Smooth muscle cell of the brain vasculature (primary cell): Measurements from ENCODE around the gene CAMK2A.

Experiments used
- DNase-seq: peaks from one replicate; pipeline ENCODE4 v3.0.0-alpha.2; 2012; ENCODE audit warnings: low read depth, low spot score

The CAMK2A gene

DNA sequence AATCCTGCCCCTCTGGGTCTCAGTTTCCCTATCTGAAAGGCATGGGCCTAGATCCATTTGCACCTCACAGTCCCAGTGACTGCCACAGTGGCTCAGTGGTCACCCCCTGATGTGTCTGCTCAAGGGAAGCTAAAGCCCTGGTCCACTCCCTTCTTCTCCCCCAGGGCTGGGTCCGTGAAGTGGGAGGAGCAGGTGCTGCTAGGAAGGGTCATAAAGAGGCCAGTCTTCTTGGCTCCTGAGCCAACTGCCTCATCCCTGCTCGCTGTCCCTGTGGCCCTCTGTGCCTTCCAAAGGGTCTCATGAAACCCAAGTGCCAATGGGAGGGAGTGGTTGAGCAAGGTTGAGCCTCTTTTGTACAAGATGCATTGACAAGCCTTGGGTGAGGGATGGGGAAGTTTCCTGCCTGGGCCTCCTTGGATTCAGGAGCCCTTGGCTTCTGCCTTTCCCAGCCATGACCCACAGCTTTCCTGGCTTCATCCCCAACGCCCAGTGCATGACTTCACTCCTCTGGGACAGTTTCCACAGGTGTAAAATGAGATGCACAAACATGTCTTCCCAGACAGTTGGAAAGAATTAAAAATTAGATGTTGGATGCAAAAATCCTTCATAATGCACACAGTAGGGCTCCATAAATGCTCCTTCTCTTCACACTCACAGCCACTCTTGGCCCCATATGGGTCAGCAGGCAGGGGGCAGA is 101.3 kb downstream of the CAMK2A start:
- DNase-seq, result no peak

DNA sequence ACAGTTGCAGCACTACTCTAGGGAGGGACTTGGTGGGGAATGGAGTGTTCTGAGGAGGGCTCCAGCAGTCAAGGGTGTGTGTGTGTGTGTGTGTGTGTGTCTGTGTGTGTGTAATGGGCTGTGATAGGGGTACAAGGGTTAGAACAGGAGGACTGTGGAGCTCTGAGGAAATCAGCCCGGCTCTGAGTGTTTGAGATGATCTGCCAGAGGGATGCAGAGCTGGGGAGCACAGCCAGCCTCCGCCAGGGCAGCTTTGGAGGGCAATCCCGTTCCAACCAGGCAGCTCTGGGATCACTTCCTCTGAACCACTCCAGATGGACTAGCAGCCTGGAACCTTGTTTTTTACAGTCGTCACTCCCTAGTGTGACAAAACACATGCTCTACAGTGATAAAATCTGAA is 102.7 kb downstream of the CAMK2A start:
- no peak for DNase-seq

DNA sequence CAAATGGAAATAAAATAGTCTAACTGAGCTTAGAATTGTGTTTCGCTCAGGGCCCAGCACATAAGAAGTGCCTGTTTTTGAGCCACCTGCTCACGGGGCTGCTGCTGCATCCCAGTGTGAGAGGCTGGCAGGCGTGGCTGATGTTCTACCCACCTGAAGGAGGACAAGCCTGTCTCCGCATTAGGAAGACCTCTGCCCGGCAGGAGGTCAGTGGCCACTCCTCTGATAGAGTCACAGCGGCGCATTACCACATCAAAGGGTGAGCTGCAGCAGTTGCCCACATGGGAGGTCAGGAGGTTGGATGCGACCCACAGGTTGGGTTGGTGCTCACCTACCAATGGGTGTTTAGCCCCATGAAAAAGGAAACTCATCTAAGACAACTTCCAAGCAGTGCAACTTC is 103.4 kb downstream of the CAMK2A start:
- no peak for DNase-seq

DNA sequence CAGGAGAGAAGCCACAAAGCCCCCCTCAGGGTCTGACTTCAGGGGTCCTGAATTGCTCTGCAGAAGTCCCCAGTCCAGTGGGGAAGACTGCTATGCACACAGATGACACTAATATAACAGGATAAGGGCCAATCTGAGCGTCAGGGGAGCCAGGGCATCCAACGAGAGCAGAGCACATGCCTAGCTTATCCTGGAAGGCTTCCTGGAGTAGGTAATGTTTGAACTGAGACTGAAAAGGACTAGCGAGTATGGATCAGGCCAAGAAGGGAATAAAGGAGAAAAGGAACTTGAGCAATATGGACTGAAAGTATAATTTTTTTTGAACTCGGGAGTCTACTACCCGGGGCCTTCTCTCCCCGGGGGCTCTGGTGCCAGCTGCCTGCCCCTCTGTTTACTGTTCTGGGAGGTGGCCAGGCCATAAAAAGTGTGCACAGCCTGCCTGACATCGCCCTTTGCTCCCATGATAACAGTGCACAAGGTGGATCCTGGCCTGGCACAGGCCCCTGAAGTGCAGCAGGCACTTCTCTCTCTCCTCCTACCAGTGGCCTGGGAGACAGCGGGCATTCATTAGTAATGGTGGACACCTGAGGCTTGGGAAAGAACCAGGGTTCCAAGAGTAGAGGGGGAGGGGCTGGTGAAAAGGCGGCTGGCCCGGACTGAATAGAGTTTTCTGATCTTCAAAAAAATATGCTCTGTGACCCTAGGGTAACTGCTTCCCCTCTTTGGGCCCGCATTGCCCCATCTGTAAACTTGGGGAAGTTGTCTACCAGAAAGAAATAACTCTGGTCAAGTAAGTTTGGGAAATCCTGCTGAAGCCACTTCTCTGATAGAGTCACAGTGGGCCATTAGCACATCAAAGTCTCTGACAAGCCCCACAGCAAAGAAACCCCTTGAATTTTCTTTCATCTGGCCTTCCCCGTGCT is 104.3 kb downstream of the CAMK2A start:
- DNase-seq, result no peak

DNA sequence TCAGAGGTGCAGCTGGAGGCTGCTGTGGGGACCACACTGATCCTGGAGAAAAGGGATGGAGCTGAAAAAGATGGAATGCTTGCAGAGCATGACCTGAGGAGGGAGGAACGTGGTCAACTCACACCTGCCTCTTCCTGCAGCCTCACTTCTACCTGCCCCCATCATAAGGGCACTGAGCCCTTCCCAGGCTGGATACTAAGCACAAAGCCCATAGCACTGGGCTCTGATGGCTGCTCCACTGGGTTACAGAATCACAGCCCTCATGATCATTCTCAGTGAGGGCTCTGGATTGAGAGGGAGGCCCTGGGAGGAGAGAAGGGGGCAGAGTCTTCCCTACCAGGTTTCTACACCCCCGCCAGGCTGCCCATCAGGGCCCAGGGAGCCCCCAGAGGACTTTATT is 105.6 kb downstream of the CAMK2A start:
- no peak for DNase-seq

DNA sequence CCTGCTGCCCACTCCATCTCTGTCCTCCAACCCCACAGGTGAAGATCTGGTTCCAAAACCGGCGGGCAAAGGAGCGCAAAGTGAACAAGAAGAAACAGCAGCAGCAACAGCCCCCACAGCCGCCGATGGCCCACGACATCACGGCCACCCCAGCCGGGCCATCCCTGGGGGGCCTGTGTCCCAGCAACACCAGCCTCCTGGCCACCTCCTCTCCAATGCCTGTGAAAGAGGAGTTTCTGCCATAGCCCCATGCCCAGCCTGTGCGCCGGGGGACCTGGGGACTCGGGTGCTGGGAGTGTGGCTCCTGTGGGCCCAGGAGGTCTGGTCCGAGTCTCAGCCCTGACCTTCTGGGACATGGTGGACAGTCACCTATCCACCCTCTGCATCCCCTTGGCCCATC is 106.1 kb downstream of the CAMK2A start:
- no peak for DNase-seq

DNA sequence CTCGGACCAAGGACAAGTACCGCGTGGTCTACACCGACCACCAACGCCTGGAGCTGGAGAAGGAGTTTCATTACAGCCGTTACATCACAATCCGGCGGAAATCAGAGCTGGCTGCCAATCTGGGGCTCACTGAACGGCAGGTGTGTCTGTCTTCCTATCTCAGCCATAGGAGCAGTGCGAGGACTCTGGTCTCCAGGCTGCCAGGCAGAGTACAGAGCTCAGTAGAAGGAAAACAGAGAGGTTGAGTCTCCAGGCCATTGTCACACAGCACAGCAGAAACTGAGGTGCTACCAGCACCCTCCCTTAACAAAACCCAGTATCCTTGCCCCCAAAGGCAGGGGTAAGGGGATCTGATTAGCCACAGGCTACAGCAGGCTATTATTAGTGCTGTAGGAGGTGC is 106.8 kb downstream of the CAMK2A start:
- DNase-seq, result no peak

DNA sequence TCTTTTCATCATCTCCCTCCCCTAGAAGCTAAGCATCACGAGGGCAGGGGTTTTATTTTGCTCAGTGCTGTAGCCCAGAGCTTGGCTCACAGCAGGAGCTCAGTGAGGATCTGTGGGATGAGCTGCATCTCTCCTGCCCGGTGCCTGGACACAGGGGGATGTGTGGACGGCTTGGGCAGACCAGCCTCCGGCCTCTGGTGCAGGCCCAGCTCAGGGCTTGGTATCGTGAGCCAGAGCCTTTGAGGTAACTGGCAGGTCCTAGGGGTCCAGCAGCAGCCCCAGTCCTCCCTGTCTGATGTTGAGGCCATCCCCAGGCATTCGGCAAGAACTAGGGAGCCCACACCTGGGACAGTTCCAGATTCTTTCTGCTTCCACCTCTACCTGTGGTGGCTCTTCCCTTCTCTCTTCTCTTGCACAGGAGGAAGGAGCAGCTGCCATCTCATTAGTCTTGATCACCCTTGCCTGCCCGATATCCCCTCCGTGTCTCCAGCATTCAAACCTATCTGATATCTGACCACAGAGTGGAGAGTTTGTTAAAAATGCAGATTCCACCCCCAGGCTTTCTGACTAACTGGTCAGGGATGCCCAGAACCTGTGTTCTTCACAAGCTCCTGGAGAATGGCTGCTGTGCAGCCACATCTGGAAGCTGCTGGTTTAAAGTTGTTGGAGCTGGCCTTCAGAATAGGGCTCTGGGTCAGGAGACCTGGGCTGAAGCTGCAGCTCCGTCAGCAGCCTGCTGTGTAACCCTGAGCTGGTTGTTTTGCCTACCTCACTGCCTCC is 107.6 kb downstream of the CAMK2A start:
- no peak for DNase-seq

DNA sequence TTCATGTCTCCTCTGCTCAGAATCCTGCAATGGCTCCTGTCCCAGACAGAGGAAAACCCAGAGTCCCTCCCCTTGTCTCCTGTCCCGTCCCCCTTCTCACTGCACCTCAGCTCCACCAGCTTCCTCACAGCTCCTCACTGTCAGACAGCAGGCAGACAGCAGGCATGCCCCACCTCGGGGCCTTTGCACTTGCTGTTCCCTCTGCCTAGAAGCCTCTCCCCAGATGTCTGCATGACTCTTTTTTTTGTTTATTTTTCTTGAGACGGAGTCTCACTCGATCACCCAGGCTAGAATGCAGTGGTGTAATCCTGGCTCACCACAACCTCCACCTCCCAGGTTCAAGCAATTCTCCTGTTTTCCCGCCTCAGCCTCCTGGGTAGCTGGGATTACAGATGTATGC is 108.5 kb downstream of the CAMK2A start:
- DNase-seq, result no peak

DNA sequence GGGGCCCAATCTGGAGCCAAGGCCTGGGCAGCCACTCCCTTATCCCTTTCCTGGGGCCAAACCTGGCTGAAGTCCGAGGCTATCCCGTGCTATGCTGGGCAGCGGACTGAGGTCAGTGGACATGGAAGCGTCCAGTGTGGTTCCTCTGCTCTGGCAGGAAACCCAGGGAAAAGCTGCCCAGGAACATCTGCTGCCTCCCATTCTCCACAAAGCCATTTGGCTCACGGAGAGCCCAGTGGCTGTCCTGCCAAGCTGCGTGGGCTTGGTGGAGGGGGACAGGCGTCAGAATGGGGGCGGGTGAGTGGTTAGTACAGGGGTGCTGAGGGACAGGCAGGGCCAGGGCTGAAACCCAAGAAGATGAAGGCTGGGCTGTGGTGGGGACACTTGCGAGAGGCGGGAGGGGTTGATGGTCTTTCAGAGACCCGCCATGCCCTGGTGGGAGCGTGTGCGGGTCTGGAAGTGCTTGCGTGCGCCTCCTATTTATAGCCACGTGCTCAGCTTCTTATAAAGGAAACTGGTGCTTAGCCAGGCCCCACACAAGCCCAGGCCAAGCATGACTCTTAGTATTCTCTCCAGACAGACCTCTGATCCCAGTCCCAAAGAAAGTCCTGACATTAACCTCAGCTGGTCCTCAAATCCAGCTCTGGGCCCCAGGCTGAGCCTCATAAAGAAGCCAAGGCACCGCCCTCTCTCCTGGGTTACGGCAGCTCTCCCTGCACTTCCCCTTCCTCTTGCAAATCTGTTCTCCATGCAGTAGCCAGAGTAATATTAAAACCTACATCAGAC is 109.1 kb downstream of the CAMK2A start:
- no peak for DNase-seq

DNA sequence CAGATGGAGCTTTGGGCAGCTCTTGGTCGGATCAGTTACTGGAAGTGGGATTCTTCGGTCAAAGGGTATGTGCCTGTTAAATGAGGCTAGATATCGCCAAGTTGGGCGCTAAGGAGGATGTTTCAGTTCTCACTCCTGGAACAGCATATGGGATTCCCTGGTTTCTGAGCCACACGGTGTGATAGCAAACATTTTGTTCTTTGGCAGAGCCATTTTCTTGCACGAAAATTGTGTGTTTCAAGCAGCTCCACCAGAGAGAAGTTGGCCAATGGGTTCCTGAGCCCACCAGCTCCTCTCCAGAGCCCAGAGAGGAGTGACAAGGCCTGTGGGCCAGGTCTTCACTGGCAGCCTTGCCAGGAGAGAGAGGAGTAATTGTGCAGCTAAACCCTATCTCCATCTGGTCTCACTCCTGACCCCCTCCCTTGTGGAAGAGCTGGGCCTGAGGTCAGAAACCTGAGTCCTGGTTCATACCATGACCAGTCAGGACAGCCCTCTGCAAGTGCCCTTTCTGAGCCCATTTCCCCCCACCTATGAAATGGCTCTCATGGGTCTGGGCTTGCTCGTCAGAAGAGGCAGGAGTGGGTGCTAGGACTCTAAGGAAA is 110.5 kb downstream of the CAMK2A start:
- DNase-seq, result no peak

DNA sequence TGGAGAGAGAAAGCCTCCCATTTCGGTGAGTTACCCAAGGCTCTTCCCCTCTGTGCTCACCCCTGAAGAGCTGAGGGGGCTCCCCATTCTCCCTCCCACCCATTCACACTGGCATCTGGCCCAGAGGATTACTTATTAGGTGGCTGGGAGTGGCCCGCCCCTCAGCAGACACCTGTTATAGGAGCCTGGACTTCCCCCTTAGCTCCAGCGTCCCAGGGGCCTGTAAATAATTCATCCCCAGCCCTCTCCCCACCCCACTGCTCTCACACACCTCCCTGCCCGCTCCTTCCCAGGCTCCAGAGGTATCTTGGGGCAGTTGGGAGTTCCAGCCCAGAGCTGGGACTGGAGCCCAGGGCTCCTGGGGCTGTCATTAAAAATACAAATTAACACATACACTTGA is 111.3 kb downstream of the CAMK2A start:
- no peak for DNase-seq

DNA sequence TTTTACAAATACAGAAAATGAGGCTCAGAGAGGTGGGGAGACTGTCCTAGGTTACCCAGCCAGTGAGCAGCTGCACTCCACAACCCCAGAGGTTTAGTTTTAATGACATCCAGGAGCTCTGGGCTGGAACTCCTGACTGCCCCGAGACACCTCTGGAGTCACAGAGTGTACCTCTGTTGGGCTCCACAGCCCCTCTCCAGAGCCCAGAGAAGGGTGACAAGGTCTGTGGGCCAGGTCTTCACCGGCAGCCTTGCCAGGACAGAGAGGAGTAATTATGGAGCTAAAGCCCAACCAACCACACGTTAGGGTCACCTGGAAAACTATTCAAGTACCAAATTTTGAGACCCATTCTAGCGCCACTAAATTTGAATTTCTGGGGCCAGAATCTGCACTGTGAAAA is 111.9 kb downstream of the CAMK2A start:
- no peak for DNase-seq

DNA sequence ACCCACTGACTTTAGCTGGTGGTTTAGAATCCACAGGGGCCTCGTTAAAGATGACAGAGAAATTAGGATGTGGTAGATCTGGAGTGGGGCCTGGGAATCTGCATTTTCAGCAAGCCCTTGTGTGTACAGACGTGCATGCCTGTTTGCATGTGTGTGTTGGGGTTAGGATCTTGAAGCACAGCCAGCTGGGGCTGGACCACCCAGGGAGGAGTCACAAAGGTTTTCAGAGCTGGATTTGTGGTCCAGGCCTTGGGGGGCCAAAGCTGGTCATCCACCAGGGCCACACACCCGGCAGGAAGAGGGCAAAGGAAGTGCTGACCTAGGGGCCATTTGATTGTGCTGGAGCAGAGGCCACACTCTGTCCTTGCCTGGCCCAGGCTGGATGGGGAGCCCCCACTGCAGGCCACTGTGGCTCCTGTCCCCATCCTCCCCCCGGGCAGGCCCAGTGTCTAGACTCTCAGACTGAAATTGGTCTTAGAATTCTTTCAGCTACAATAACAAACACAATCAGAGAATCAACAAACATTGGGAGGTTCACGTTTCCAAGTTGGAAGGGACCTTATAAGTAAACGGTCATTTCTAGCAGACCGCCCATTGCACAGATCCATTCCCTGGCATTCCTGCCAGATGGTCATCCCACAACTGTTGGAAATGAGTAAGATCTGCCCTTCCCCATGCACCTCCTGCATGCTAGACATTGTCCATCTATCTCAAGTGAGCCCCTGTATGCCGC is 112.7 kb downstream of the CAMK2A start:
- DNase-seq, result no peak

DNA sequence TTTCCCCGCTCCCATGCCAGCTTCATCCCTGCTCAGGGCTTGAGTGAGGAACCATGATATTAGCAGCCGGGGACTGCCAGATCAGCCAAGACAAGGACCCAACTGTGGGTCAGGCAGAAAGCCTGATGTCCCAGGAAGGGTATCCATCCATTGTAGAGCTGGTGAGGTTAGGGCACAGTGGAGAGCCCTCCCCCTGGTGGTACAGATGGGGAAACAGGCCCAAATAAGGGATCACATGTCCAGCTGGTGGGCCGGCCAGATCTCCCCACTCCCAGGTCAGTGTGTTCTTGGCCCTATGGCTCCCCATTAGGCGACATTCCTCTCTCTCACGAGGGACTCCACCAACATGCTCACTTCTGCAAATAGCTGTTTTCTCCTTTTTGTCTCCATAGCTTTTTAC is 114.0 kb downstream of the CAMK2A start:
- DNase-seq, result no peak

DNA sequence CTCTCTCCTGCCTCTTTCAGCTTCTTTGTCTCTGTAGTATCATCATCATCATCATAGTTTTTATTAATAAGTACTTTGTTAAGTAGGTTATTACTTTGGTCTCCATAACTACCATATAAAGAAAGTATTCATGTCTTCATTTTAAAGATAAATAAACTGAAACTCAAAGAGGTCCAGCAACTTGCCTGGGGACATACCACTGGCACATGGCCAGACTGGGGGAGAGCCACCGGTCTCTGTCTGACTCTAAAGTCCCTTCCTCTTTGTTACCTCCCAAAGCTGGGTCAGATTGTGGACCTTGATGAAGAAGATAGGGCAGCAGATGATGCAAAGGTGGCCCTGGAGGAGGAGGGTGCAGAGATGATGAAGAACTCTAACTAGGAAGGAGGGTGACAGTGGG is 114.5 kb downstream of the CAMK2A start:
- no peak for DNase-seq

DNA sequence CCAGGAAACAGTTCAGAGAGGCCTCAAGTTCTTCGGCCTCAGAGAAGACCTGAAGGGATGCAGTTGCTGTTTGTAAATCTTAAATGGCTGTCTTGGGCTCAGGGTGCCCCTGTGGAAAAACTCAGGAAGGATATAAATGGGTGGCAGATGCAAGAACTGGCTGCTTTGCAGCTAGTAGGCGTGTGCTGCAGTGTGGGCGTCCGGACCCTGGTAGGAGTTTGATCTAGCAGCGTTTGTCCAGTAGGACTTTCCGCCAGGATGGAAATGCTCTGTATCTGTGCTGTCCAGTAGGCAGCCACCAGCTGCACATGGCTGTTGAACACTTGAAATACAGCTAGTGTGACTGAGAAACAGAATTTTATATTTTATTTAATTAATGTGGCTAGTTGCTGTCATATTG is 115.3 kb downstream of the CAMK2A start:
- no peak for DNase-seq

DNA sequence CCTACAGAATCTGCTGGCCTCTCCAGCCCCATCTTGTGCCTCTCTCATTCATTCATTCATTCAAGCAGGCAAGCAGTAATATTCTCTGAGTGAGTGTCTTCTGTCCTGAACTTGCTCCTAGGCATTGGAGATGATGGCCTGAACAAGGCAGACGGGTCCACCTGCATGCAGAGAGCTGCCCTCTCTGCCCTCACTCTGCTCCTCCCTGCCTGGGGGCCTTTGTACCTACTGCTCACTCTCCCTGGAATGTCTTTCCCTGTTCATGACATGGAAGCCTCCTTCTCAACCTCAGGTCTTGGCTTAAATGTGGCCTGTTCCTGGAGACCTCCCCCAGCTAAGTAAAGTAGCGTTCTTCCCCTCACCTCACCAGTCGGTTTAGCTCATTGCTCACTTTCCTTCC is 116.4 kb downstream of the CAMK2A start:
- no peak for DNase-seq

DNA sequence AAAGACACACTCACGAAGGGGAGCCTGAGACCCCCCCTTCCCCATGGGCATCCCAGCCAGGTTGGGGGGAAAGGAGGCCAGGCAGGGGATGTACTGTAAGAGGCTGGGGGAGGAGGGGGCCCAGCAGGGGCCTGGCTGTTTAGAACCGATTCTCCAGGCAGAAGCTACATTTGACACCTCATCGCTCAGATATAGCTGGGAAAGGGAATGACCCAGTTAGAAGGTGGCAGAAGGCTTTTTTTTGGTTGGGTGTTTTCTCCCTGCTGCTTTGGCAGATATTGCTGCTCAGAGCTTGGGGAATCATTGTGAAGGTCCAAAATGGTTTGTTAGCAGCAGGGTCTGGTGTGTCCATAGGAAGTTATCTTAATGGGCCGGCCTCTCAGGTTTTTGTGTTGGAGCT is 117.0 kb downstream of the CAMK2A start:
- DNase-seq, result no peak

DNA sequence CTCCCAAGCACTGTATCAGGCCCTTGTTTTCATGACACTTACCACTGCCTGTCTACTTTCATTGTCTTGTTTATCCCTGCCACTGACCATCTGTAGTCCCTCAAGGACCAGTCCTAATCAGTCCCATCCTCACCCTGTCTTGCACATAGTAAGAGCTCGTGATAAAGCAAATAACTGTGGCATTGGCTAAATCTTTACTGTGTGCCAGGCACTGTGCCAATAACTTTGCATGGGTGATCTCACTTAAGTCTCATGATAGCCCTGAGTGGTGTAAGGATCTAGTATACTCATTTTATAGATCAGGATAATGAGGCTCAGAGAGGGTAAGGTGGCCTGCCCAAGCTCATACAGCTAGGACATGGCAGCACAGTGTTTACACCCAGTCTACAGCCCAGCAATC is 117.4 kb downstream of the CAMK2A start:
- no peak for DNase-seq
